Stomach (tissue), 4 donors: Measurements from ENCODE around the gene MRPL17.

ENCODE experiments used
- CTCF ChIP-seq, 7 experiments: fragments of 450-650 bp in 4 of 7; fragments of 200-600 bp in 3 of 7; sonication (generic) in 3 of 7; IDR thresholded peaks; one replicate each; pipeline ENCODE4 v1.5.1; 2016 to 2019; ENCODE audit warnings: antibody characterized with exemption in 7 of 7, control low read depth in 2 of 7, mild to moderate bottlenecking in 1 of 7
- EP300 ChIP-seq: sonication (generic); formaldehyde crosslinking; IDR thresholded peaks from one replicate; pipeline ENCODE4 v1.6.1; 2017; ENCODE audit warnings: antibody characterized with exemption

- no peak for TF ChIP-seq CTCF (IDR thresholded peaks at IDR 0.05)
- TF ChIP-seq EP300, result no peak
Measured at GRCh38 chr11:6652182-6652581, 31.0 kb downstream of the MRPL17 start.
